ENCODE measurements around the gene MACROD2.

The MACROD2 gene

DNA sequence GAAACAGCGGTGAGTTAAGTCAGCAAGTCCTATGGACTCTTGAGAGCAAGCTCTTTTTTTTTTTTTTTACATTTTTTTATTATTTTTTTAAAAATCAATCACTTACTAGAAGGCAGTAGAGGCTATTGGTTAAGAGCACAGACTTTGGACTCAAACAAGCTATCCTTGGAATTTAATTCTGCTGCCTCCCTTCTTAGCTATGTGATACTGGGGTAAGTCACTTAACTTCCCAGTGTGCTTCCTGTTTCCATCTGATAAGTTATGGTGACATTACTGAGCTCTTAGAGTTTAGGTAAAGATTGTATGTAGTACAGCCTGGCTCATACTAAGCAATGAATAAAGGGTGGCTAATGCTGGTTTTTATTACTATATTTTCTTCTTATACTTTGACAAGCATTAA is 1112.6 kb downstream of the MACROD2 start:
- no peak overlapping the region for H3K4me3 ChIP-seq (ENCODE audit: low read depth, low read length)
- TF ChIP-seq, protein P1, sequence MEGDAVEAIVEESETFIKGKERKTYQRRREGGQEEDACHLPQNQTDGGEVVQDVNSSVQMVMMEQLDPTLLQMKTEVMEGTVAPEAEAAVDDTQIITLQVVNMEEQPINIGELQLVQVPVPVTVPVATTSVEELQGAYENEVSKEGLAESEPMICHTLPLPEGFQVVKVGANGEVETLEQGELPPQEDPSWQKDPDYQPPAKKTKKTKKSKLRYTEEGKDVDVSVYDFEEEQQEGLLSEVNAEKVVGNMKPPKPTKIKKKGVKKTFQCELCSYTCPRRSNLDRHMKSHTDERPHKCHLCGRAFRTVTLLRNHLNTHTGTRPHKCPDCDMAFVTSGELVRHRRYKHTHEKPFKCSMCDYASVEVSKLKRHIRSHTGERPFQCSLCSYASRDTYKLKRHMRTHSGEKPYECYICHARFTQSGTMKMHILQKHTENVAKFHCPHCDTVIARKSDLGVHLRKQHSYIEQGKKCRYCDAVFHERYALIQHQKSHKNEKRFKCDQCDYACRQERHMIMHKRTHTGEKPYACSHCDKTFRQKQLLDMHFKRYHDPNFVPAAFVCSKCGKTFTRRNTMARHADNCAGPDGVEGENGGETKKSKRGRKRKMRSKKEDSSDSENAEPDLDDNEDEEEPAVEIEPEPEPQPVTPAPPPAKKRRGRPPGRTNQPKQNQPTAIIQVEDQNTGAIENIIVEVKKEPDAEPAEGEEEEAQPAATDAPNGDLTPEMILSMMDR (IDR thresholded peaks at IDR 0.05; ENCODE audit: borderline replicate concordance, insufficient read depth, low read depth, low read length) = no peak

DNA sequence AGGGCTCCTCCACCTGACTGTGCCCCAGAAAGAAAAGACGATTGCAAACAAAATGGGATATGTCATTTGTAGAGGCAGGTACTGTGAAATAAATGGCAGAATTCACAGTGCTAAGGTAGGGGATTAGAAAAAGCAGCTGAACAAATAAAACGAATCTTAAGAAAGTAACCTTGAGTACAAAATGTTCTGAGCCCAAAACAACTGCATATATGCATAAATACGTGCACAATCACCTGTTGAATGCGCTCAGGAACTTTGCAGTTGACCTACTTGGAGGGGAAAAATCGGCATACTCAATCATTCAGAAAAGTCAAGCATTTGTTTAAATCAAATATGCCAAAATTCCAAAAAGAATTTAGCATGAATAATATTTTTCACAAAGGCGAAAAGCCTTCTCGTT is 1114.2 kb downstream of the MACROD2 start:
- TF ChIP-seq, protein P1 (IDR thresholded peaks at IDR 0.05; ENCODE audit: borderline replicate concordance, insufficient read depth, low read depth, low read length) = no peak
- H3K4me3 ChIP-seq (ENCODE audit: low read depth, low read length) = no peak overlapping the region

GRCh38 chr20:15111654-15112053 is 1116.3 kb downstream of the MACROD2 start:
- TF ChIP-seq, protein P1 (IDR thresholded peaks at IDR 0.05; ENCODE audit: borderline replicate concordance, insufficient read depth, low read depth, low read length) = no peak
- H3K4me3 ChIP-seq (ENCODE audit: low read depth, low read length) = no peak overlapping the region

- TF ChIP-seq, protein P1 (IDR thresholded peaks at IDR 0.05; ENCODE audit: borderline replicate concordance, insufficient read depth, low read depth, low read length) = no peak
- H3K4me3 ChIP-seq (ENCODE audit: low read depth, low read length) = no peak overlapping the region
Measured at GRCh38 chr20:15113144-15113773, 1117.9 kb downstream of the MACROD2 start.

GRCh38 chr20:15119852-15120487 is 1124.7 kb downstream of the MACROD2 start:
- H3K4me3 ChIP-seq (ENCODE audit: low read depth, low read length) = no peak overlapping the region
- TF ChIP-seq, protein P1 (IDR thresholded peaks at IDR 0.05; ENCODE audit: borderline replicate concordance, insufficient read depth, low read depth, low read length) = no peak

GRCh38 chr20:15122613-15123012 is 1127.3 kb downstream of the MACROD2 start:
- H3K4me3 ChIP-seq (ENCODE audit: low read depth, low read length) = no peak overlapping the region
- TF ChIP-seq, protein P1 (IDR thresholded peaks at IDR 0.05; ENCODE audit: borderline replicate concordance, insufficient read depth, low read depth, low read length) = no peak

DNA sequence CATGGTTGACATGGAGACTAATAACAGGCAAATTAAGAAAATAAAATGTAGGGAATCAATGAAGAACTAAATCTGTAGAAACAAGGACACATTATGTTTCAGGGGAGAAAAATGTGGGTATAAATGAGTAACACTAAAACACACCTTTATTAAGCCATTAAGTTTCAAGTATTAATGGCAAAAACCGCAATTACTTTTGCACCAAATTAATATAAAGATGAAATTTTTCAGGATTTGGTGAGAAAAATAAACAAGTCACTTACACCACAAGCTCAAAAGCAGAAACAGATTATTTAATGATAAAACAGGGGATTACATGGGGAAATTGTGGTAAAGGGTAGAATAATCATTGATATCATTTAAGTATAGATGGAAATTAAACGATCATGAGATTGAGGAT is 1135.9 kb downstream of the MACROD2 start:
- H3K4me3 ChIP-seq (ENCODE audit: low read depth, low read length) = no peak overlapping the region
- TF ChIP-seq, protein P1 (IDR thresholded peaks at IDR 0.05; ENCODE audit: borderline replicate concordance, insufficient read depth, low read depth, low read length) = no peak

Measured in GM12875 (cell line).